ACC112 (cell line): ENCODE results near the gene COL6A6.
"Not testable (repeated sequence)": the region's sequence is repeated elsewhere in the genome, so short reads cannot be mapped to it uniquely, and the experiment has no call there.

Experiments used
- H2AFZ ChIP-seq: fragments of 200-600 bp; sonication (generic); one replicate; pipeline ENCODE4 v1.6.0; 2017; ENCODE audit warnings: antibody characterized with exemption, low read length; ENCODE audit not compliant: unreplicated experiment
- H3K27ac ChIP-seq: fragments of 200-600 bp; sonication (generic); 2 replicates; pipeline ENCODE4 v1.5.1; 2014; ENCODE audit warnings: low read depth, mild to moderate bottlenecking, antibody characterized with exemption, low read length, moderate library complexity
- H3K27me3 ChIP-seq: fragments of 200-600 bp; sonication (generic); 2 replicates; pipeline ENCODE4 v1.6.1; 2014; ENCODE audit warnings: mild to moderate bottlenecking, antibody characterized with exemption, low read length, moderate library complexity, mixed read lengths; ENCODE audit not compliant: insufficient read depth
- H3K36me3 ChIP-seq: fragments of 200-600 bp; sonication (generic); 2 replicates; pipeline ENCODE4 v1.6.1; 2016; ENCODE audit warnings: mild to moderate bottlenecking, antibody characterized with exemption, low read length, moderate library complexity, mixed read lengths; ENCODE audit not compliant: insufficient read depth
- H3K4me1 ChIP-seq: fragments of 200-600 bp; sonication (generic); one replicate; pipeline ENCODE4 v1.6.1; 2016; ENCODE audit warnings: low read length, mixed read lengths; ENCODE audit not compliant: insufficient read depth, unreplicated experiment, control insufficient read depth
- H3K4me3 ChIP-seq: fragments of 200-600 bp; sonication (generic); 2 replicates; pipeline ENCODE4 v1.5.1; 2014; ENCODE audit warnings: mild to moderate bottlenecking, low read depth, low read length
- H3K79me2 ChIP-seq: fragments of 200-600 bp; sonication (generic); one replicate; pipeline ENCODE4 v1.6.0; 2016; ENCODE audit warnings: low read length; ENCODE audit not compliant: control insufficient read depth, unreplicated experiment, insufficient read depth

The COL6A6 gene

GRCh38 chr3:130529486-130530215 is 12.7 kb downstream of the COL6A6 start:
- Histone ChIP-seq H3K79me2 (no peaks in the 10 kb centered on the region), H3K36me3 (no peaks in the 10 kb centered on the region), H3K4me3 (no peak overlapping the region), H3K27ac (no peak overlapping the region), H3K27me3 (no peaks in the 10 kb centered on the region), H3K4me1 (no peaks in the 10 kb centered on the region), H2AFZ (no peak overlapping the region)

DNA sequence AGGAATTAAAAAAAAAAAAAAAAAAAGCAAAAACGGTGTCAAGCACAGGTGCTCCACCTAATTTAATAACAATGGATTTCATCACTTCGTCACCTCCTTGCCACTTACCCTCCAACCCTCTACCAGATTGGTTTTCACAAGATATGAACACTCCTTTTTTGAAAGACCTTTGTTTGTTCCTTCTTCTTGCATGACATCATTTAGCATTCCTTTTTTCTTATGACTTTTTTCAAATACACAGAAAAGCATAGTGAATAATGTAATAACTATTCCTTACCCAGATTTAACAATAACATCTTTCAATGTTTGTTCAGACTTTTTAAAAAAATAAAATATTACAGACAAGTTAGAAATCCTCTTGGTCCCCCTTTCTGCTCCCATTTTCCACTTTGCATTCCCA is 16.3 kb downstream of the COL6A6 start:
- Histone ChIP-seq H3K36me3 (no peaks in the 10 kb centered on the region), H3K4me1 (no peaks in the 10 kb centered on the region), H2AFZ (no peak overlapping the region), H3K27me3 (no peaks in the 10 kb centered on the region), H3K4me3 (no peak overlapping the region), H3K79me2 (no peaks in the 10 kb centered on the region), H3K27ac (no peak overlapping the region)

DNA sequence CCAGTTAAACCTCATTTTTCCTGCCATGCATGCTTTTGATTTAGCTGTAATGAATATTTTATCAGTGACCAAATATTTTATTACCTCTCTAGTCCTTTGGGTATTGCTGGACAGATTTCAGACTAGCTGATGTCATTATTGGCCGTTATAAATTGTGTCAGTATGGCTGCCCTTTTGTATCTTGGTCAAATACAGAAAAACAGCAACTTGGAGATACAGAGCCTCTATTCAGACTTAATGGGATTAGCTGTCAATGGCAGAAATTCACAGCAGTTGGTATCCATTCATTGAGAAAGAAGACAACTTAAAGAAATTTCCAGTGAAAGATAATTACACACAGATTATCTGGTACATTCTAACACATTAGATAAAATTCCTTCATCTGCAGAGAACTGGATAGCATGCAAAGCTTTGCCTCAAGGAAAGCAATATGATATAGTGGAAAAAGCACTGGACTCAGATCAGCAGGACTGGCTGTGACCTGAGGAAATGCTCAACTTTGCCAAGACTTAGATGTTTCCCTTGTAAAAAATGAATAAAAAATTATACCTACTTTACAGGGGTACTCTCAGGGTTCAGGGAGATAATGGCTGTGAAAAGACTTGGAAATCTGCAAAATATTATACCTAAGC is 20.8 kb downstream of the COL6A6 start:
- Histone ChIP-seq H3K4me3 (no peak overlapping the region), H3K4me1 (no peaks in the 10 kb centered on the region), H3K36me3 (no peaks in the 10 kb centered on the region), H3K27ac (no peak overlapping the region), H3K79me2 (no peaks in the 10 kb centered on the region), H2AFZ (no peak overlapping the region), H3K27me3 (no peaks in the 10 kb centered on the region)

DNA sequence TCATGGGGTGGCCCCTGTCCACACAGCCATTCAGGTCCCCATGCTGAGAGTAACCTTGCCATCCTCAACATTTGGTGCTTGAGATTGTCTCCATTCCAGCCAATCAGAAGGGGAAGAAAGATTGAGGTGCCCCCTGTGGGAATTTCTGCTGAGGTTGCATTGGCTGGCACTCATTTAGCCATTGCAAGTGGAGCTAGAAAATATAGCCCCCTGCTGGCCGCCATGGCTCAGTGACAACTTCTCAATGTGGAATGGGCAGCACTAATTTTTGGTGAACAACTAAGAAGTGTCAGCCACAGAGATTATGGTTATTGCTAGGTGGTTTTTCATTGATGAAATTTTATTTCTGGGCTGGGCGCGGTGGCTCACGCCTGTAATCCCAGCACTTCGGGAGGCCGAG is 22.0 kb downstream of the COL6A6 start:
- no peaks in the 10 kb centered on the region for H3K4me1 ChIP-seq
- H3K27me3 ChIP-seq = no peaks in the 10 kb centered on the region
- H3K27ac ChIP-seq = no peak overlapping the region
- H3K79me2 ChIP-seq = no peaks in the 10 kb centered on the region
- no peak overlapping the region for H3K4me3 ChIP-seq
- no peak overlapping the region for H2AFZ ChIP-seq
- H3K36me3 ChIP-seq = no peaks in the 10 kb centered on the region

DNA sequence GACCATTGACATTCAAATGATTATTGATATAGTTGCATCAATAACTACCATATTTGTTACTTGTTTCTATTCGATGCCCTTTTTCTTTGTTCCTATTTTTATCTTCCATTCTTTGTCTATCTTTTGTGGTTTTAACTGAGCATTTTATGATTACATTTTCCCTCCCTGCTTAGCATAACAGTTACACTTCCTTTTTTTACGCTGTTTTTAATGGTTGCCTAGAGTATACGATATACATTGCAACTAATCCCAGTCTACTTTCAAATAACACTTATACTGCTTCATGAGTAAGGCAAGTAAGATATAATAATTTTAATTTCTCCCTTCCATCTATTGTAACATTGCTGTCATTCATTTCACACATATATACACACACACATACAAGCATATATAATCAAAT is 26.3 kb downstream of the COL6A6 start:
- H3K4me1 ChIP-seq = no peaks in the 10 kb centered on the region
- H3K36me3 ChIP-seq = no peaks in the 10 kb centered on the region
- H3K27me3 ChIP-seq = no peaks in the 10 kb centered on the region
- no peaks in the 10 kb centered on the region for H3K79me2 ChIP-seq
- H3K4me3 ChIP-seq = no peak overlapping the region
- H3K27ac ChIP-seq = no peak overlapping the region
- H2AFZ ChIP-seq = no peak overlapping the region

- no peaks in the 10 kb centered on the region for H3K79me2 ChIP-seq
- no peaks in the 10 kb centered on the region for H3K4me1 ChIP-seq
- no peak overlapping the region for H3K27ac ChIP-seq
- no peaks in the 10 kb centered on the region for H3K36me3 ChIP-seq
- no peak overlapping the region for H3K4me3 ChIP-seq
- no peak overlapping the region for H2AFZ ChIP-seq
- no peaks in the 10 kb centered on the region for H3K27me3 ChIP-seq
Observed at GRCh38 chr3:130546920-130547679, 30.1 kb downstream of the COL6A6 start.

DNA sequence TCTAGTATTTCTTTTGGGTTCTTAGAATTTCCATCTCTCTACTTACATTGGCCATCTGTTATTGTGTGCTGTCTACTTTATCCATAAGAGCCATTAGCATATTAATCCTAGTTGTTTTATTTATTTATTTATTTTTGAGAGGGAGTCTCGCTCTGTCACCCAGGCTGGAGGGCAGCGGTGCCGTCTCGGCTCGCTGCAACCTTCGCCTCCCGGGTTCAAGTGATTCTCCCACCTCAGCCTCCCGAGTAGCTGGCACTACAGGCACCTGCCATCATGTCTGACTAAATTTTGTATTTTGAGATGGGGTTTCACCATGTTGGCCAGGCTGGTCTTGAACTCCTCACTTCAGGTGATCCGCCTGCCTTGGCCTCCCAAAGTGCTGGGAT is 30.7 kb downstream of the COL6A6 start:
- H3K4me1 ChIP-seq, H3K36me3 ChIP-seq, H3K79me2 ChIP-seq, H2AFZ ChIP-seq, H3K4me3 ChIP-seq, H3K27ac ChIP-seq, H3K27me3 ChIP-seq: not testable (repeated sequence)

GRCh38 chr3:130548356-130548755 is 31.4 kb downstream of the COL6A6 start:
- Histone ChIP-seq H3K27me3 (no peaks in the 10 kb centered on the region), H3K4me3 (no peak overlapping the region), H2AFZ (no peak overlapping the region), H3K27ac (no peak overlapping the region), H3K79me2 (no peaks in the 10 kb centered on the region), H3K36me3 (no peaks in the 10 kb centered on the region), H3K4me1 (no peaks in the 10 kb centered on the region)

DNA sequence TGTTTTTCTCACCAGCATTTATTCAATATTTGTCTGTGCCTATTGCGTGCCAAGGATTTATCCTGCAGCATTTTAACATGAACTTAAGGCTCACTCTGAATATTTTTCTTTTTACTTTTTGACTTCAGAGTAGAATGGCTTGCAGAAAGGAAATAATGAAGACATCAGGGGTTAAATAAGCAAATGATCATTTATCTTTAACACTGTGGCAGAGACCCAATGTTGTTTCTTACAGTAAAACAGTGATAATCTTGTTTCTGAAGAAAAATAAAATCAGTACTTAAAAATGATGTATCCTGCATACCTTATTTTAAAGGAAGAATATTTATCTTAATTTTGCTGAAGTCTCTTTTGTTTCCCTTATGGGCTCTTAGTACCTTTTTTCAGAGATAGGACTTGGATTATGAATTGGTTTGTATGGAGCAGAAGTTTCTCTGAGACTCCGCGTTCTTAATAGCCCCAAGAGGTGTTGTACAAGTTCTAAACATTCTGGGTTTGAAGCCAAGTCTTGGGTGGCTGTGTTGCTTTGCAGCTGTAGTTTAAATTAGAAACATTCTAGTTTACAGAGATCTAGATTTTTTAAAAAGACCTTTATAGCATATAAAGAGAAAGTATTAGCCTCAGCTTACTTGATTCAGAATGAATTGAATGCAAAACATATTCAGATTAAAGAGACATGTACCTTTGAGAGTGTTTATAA is 40.5 kb downstream of the COL6A6 start:
- Histone ChIP-seq H3K4me1 (no peaks in the 10 kb centered on the region), H3K79me2 (no peaks in the 10 kb centered on the region), H3K27ac (no peak overlapping the region), H3K27me3 (no peaks in the 10 kb centered on the region), H3K36me3 (no peaks in the 10 kb centered on the region), H2AFZ (no peak overlapping the region), H3K4me3 (no peak overlapping the region)

DNA sequence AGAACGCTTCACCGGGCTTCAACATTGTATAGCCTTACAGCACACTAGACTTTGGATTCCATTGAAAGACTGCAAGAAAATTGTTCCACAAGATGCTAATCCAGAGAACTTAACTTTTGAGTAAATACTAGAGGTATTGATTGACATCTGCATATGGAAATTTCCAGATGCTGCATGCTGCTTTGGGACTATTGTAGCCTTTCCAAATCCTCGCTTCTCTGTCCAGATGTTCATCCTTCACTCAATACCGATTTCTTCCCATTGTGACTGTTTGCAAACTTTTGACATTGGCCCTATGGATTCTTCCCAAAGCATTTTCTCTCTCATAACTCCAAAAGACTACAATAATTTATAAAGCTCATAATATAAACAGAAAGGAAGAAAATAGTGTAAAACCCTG is 41.4 kb downstream of the COL6A6 start:
- no peaks in the 10 kb centered on the region for H3K79me2 ChIP-seq
- no peak overlapping the region for H3K27ac ChIP-seq
- no peaks in the 10 kb centered on the region for H3K36me3 ChIP-seq
- H3K4me1 ChIP-seq = no peaks in the 10 kb centered on the region
- H3K4me3 ChIP-seq = no peak overlapping the region
- no peak overlapping the region for H2AFZ ChIP-seq
- H3K27me3 ChIP-seq = no peaks in the 10 kb centered on the region
